Stimulated activated CD8-positive, alpha-beta memory T cell treated with anti-CD3 and anti-CD28 coated beads, Interleukin-12 subunit alpha, Interleukin-12 subunit beta, amount 100 ng/mL, for 24 hours (primary cell): ENCODE measurements around the gene PKD2L1.

Experiments
- DNase-seq: peaks from one replicate; pipeline ENCODE4 v3.0.0-alpha.2; 2020; ENCODE audit errors: extremely low read depth

Gene PKD2L1

DNA sequence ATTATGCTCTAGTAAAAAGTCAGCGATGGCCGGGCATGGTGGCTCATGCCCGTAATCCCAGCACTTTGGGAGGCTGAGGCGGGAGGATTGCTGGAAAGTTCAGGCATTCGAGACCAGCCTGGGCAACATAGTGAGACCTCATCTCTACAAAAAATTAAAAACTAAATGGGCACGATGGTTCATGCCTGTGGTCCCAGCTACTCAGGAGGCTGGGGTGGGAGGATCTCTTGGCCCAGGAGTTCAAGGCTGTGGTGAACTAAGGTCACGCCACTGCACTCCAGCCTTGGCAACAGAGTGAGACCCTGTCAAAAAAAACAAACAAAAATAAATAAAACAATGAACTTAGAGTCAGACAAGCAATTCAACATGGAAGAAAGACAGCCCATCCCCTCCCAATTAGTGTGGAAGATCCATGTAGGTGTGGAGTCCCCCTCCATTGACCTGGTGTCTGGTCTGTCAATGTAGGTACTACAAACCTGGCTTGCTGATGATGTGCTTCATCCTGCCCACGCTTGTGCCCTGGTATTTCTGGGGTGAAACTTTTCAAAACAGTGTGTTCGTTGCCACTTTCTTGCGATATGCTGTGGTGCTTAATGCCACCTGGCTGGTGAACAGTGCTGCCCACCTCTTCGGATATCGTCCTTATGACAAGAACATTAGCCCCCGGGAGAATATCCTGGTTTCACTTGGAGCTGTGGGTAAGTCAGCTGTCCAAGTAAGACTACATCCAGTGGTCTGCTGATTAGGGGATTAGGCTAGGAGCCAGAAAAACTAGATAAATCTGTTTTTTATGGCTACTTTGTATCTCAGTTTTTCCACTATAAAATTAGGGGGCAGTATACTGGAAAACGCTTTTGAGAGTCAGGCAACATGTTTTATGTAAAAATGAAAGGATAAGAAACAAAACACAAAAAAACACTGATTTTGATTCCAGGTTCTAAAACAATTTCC lies 26.3 kb upstream of the PKD2L1 start:
- no peak for DNase-seq

DNA sequence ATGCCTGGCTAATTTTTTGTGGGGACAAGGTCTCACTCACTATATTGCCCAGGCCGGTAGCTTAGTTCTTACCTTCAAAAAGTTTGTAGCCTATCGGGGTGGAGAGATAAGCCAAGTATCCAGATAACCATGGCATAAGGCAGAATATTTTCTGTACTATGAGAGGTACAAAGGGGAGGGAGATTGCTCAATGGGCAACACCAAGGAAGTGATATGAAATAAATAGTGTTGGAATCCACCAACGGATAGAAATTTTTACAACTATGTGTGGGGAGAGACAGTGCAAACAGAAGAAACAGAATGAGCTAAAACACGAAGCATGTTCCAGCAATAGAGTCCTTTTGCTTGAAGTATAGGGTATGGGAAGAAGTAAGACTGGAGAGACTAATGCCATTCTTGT lies 25.1 kb upstream of the PKD2L1 start:
- no peak for DNase-seq

- no peak for DNase-seq
Observed at GRCh38 chr10:100353770-100354485, 23.9 kb upstream of the PKD2L1 start.

- no peak for DNase-seq
Observed at GRCh38 chr10:100350914-100351485, 21.0 kb upstream of the PKD2L1 start.

DNA sequence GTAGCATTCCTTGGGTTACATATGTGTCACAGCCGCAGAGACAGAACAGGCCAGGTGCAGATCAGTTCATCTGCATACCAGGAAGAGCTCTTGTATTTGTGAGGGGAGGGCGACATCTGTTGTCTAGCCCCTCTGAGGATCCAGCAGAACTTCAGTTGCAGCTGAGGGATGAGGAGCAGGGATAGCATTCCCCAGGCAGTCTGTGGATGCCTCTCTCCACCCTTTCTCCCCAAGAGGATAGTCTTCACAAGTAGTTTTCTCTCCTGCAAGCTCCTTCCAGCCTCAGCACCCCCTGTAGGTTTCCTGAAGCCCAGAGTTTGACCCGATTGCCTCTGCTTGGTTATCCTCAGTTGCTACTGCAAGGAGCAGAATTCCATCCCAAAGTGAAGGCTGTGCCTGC lies 19.6 kb upstream of the PKD2L1 start:
- no peak for DNase-seq

GRCh38 chr10:100349087-100349486 lies 19.1 kb upstream of the PKD2L1 start:
- DNase-seq: no peak

DNA sequence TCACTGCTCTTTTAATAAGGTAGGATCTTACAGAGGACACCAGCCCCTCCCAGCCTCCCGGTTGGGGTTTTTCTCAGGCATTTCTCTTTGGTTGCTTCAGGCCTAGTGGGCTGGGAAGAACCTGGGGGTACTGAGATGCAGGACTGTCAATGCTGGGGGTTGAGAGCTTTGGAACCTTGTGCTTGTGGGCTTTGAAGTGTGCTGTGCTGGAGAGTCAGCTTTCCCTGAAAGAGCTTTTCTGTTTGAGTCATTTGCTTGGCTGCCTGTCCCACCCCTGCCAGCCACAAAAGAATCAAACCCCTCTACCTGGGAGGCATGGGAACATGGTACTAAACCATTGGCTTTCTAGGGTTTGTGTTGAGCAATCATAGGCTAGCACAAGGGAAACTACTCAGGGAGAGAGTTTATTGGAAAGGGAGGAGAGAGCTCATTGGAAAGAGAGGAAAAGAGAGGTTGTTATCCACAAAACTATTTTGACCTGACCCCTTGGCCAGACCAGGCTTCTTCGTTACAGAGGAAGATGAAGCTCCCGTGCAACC lies 18.4 kb upstream of the PKD2L1 start:
- DNase-seq: no peak

GRCh38 chr10:100347568-100348195 lies 17.7 kb upstream of the PKD2L1 start:
- no peak for DNase-seq

DNA sequence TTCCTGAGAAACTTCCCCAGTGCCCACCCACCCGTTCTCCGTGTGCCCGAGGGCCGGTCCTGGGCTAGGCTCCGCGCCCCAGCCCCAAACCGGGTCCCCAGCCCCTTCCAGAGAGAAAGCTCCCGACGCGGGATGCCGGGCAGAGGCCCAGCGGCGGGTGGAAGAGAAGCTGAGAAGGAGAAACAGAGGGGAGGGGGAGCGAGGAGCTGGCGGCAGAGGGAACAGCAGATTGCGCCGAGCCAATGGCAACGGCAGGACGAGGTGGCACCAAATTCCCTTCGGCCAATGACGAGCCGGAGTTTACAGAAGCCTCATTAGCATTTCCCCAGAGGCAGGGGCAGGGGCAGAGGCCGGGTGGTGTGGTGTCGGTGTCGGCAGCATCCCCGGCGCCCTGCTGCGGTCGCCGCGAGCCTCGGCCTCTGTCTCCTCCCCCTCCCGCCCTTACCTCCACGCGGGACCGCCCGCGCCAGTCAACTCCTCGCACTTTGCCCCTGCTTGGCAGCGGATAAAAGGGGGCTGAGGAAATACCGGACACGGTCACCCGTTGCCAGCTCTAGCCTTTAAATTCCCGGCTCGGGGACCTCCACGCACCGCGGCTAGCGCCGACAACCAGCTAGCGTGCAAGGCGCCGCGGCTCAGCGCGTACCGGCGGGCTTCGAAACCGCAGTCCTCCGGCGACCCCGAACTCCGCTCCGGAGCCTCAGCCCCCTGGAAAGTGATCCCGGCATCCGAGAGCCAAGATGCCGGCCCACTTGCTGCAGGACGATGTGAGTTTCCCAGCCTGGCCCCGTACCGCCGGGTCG lies 16.9 kb upstream of the PKD2L1 start, which contains the start of gene SCD:
TSS of gene SCD (plus strand) at position 469 of the 803 bp plus-strand sequence. CDS start at position 741, 272 bp downstream.
- peak; percentile 53 for DNase-seq

DNA sequence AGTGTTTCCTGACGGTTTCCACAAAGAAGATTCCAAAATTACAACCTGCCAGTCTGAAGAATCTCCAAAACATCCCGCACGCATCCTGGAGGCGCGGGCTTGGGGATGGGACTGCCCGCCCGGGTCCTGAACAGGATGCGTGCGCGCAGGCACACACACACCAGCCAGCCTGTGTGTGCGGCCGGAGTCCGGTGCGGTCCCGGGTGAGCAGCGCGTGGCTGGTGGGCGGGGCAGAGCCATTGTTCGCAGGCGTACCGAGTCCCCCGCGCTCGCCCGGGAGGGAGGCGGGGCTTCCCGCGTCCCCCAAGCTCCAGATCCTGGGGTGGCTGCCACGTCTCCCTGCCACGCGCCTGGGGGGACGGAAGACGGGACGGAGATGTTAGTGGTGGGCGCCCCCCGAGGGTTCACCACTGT lies 16.3 kb upstream of the PKD2L1 start:
- peak; percentile 40 for DNase-seq

- DNase-seq: no peak
Observed at GRCh38 chr10:100345570-100346330, 15.7 kb upstream of the PKD2L1 start.

DNA sequence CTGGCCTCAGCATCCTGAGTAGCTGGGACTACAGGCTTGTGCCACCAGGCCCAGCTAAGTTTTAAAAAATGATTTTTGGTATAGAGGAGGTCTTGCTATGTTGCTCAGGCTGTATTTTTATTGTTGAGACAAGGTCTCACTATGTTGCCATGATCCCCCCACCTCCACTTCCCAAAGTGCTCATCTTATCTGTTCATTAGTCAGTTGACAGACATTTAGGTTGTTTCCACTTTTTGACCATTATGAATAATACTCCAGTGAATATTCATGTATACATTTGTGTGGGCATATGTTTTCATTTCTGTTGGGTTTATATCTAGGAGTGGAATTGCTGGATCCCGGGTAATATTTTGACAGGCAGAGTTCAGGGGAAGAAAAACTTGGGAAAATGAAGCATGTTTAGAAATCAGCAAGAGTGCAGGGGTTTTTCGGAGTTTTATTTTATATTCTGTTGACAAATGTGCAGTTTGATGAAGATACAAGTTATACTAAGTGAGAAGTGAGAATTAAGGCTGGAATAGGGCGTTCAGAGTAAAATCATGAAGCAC lies 14.3 kb upstream of the PKD2L1 start:
- no peak for DNase-seq

DNA sequence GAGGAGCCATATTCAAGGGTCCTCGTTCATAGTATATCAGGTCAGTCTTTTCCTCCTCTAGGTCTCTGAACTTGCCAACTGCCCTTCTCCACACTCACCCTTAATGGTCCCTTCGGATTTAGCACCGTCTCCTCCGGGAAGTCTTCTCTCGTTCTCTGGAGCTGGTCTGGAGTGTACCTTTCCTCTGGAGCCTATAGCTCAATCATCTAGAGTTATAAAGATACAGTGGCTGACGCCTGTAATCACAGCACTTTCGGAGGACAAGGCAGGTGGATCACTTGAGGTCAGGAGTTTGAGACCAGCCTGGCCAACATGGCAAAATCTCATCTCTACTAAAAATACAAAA lies 12.6 kb upstream of the PKD2L1 start:
- DNase-seq: no peak

DNA sequence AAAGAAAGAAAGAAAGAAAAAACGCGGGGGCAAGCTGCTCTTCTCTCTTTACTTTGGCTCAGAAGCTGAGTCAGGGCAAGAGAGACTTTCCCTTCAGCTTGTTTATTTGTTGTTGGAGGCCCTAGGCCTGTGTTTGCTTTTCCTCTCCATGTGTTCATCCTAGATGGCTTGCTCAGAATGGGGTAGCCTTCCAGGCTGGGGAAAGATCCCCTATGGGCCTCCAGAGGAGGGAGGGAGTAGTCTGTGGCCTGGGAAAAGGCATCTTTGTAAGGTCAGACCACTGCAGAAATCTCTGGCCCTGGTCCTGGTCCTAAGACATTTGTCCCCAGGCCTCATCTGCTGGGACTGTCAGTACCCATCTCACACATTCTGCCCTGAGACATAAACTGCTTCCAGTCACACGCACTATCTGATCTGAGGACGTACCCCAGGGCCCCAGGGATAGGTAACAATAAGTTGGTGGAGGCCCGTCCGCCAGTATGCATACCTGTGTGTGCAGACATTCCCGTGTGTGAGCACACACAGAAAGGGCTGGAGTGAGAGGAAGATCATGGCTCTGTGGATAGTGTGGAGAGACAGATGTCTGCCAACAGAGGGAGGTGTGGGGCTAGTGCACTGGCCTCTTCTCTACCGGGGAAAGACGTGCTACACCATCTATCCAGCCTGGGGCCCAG lies 12.1 kb upstream of the PKD2L1 start:
- no peak for DNase-seq

DNA sequence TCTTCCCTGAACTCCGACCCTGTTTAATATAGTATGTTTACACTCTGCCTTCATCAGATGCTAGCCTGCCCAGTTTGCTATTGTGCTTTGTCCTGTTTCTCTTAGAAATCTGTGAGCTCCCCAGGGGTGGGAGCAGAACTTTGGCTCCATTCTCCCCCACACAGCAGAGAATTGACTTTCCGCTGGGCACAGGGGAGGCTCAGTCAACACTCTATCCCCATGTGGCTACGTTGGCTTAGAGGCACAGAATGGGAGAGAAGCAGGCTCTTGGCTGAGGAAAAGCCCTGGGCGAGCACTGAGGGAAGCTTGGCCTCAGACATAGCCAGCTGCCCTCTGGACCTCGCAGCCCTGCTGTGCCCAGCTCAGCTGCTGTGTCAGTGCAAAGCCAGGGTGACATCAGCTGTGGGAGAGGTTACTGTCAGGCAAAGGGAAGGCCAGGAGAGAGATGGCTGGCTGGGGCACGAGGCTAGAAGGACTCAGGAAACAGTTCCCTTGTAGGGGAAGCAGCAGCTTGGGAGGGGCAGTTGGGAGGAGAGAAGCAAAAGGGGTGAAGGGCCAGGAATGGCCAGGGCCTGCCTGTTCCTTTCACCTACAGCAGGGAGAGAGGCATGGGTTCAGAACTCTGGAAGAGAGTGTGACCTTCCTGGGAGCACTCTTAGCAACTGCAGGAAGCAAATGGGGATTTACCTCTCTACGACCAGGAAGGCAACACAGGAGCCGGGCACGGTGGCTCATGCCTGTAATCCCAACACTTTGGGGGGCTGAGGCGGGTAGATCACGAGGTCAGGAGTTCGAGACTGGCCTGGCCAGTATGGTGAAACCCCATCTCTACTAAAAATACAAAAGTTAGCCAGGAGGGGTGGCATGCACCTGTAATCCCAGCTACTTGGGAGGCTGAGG lies 11.2 kb upstream of the PKD2L1 start:
- DNase-seq: no peak

- DNase-seq: no peak
Observed at GRCh38 chr10:100339236-100339635, 9.2 kb upstream of the PKD2L1 start.

- no peak for DNase-seq
Observed at GRCh38 chr10:100338434-100339036, 8.5 kb upstream of the PKD2L1 start.

DNA sequence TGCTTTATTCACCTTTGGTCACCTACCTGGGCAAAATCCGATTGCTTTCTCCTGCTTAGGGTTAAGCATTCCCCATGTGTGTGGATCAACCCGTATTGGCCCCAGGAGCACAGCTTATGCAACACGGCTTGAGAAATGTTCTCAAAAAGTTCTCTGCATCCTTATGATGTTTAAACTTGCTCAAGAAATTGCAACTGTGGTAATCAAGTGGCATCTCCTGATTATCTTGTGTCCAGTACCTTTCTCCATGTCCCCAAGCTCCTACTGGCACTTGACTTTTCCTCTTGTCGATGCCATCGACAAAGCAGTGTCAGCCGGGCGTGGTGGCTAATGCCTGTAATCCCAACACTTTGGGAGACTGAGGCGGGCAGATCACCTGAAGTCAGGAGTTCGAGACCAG lies 4.7 kb upstream of the PKD2L1 start:
- no peak for DNase-seq
